Lung (tissue), 12 donors: Measurements from ENCODE around the gene KRTAP2-1. TPM values are rescaled to one million over a fixed set of nuclear protein-coding genes. Genes with fewer than 3 reads are reported as not detected.

ENCODE experiments used
- ATAC-seq: fragments of 200-7000 bp; cut with Tn5 transposase; one replicate; pipeline ENCODE4 v1.9.1; 2020; ENCODE audit warnings: moderate number of reproducible peaks; ENCODE audit not compliant: insufficient read depth, low FRiP score
- DNase-seq, 3 donors: peaks; one replicate each; pipeline ENCODE4 v3.0.0-alpha.2; 2013 to 2017
- H3K27ac ChIP-seq, 2 donors: one replicate each; pipeline ENCODE4 v1.5.1; 2013; ENCODE audit warnings: mild to moderate bottlenecking in 2 of 2, moderate library complexity in 2 of 2, control low read depth in 1 of 2, inconsistent platforms in 1 of 2, low read depth in 1 of 2, low read length in 1 of 2
- H3K27me3 ChIP-seq, 3 donors: one replicate each; pipeline ENCODE4 v1.5.1; 2013; ENCODE audit warnings: low read length in 2 of 3; ENCODE audit not compliant: control insufficient read depth in 3 of 3, insufficient read depth in 3 of 3
- H3K36me3 ChIP-seq, 4 donors: one replicate each; pipeline ENCODE4 v1.5.1; 2013; ENCODE audit warnings: low read length in 4 of 4, mild to moderate bottlenecking in 1 of 4, moderate library complexity in 1 of 4; ENCODE audit not compliant: control insufficient read depth in 4 of 4, insufficient read depth in 4 of 4
- H3K4me1 ChIP-seq, 5 donors: one replicate each; pipeline ENCODE4 v1.5.1; 2013; ENCODE audit warnings: low read length in 5 of 5, mild to moderate bottlenecking in 2 of 5, moderate library complexity in 1 of 5; ENCODE audit not compliant: control insufficient read depth in 5 of 5, insufficient read depth in 5 of 5
- H3K4me3 ChIP-seq: one replicate; pipeline ENCODE4 v1.5.1; 2013; ENCODE audit warnings: mild to moderate bottlenecking, control low read depth, moderate library complexity
- H3K9ac ChIP-seq, 2 donors: one replicate each; pipeline ENCODE4 v1.5.1; 2013; ENCODE audit warnings: low read length in 2 of 2, control low read depth in 1 of 2; ENCODE audit not compliant: insufficient read depth in 1 of 2
- H3K9me3 ChIP-seq, 4 donors: one replicate each; pipeline ENCODE4 v1.5.1; 2013; ENCODE audit warnings: low read length in 3 of 4, mild to moderate bottlenecking in 1 of 4, moderate library complexity in 1 of 4; ENCODE audit not compliant: control insufficient read depth in 4 of 4, insufficient read depth in 3 of 4
- CTCF ChIP-seq: IDR thresholded peaks from 2 replicates; pipeline ENCODE4 v1.5.1; 2012; ENCODE audit warnings: mild to moderate bottlenecking; ENCODE audit errors: control extremely low read depth, extremely low read depth
- WGBS, 2 donors: extraction: QIAGEN DNeasy Blood & Tissue Kit; methylation state at CpG; one replicate each; pipeline ENCODE4 v1.1.7; 2013; 5-methylcytosine and 5-hydroxymethylcytosine counted together
- polyA plus RNA-seq, 2 donors: library from polyadenylated mRNA; stranded (reverse); fragments of 200-250 nt; gene quantifications; one replicate each; pipeline ENCODE4 v1.2.1, GENCODE V29; 2013
- total RNA-seq, 2 donors: library from RNA; depleted of rRNA in 1 of 2; stranded (reverse); fragments of >200 nt in 1 of 2; gene quantifications; one replicate each; pipeline ENCODE4 v1.2.1, GENCODE V29; 2014 to 2021
- donor health status: control.
- donor health status: control.
- donor health status: Bipolar disorder and iron deficiency.
- donor health status: healthy.
- donor health status: DM: yes; HTN: yes; CAD: no.

Gene KRTAP2-1
- total and polyA plus RNA-seq, 4 donors, result not detected

- WGBS, 2 donors, result 70 to 82% methylated on average over 3 of the region's 3 CpGs
- H3K9ac ChIP-seq, result no peak overlapping the region
- no peak for ATAC-seq
- no peak overlapping the region for H3K27ac ChIP-seq
- no peaks in the 10 kb centered on the region for H3K36me3 ChIP-seq
- DNase-seq, result no peak
- H3K9me3 ChIP-seq, result peaks cover 0 to 4% (median 0%) of the 10 kb centered on the region in 4 donors
- no peak for TF ChIP-seq CTCF
- no peaks in the 10 kb centered on the region for H3K4me1 ChIP-seq
- no peak overlapping the region for H3K4me3 ChIP-seq
- no peaks in the 10 kb centered on the region for H3K27me3 ChIP-seq
Observed at GRCh38 chr17:41024697-41025096, 22.4 kb downstream of the KRTAP2-1 start.

- no peak for TF ChIP-seq CTCF
Observed at GRCh38 chr17:41020336-41020735, 26.8 kb downstream of the KRTAP2-1 start.

GRCh38 chr17:41019415-41019814 is 27.7 kb downstream of the KRTAP2-1 start:
- 94 to 96% methylated on average over 3 of the region's 3 CpGs for WGBS, 2 donors
- no peak for DNase-seq
- Histone ChIP-seq H3K9ac (no peak overlapping the region), H3K36me3 (no peaks in the 10 kb centered on the region), H3K9me3 (peaks cover 0 to 4% (median 1%) of the 10 kb centered on the region in 4 donors), H3K4me3 (no peak overlapping the region), H3K27me3 (no peaks in the 10 kb centered on the region), H3K27ac (no peak overlapping the region), H3K4me1 (no peaks in the 10 kb centered on the region)
- no peak for TF ChIP-seq CTCF
- ATAC-seq, result no peak

More at GRCh38 chr17:41020336-41020735, 26.8 kb downstream of the KRTAP2-1 start:
- peaks cover 0 to 4% (median 1%) of the 10 kb centered on the region in 4 donors for H3K9me3 ChIP-seq
- H3K9ac ChIP-seq, result no peak overlapping the region
- no peak overlapping the region for H3K4me3 ChIP-seq
- no peaks in the 10 kb centered on the region for H3K27me3 ChIP-seq
- ATAC-seq (no peak), DNase-seq (no peak)
- no peak overlapping the region for H3K27ac ChIP-seq
- H3K36me3 ChIP-seq, result no peaks in the 10 kb centered on the region
- H3K4me1 ChIP-seq, result no peaks in the 10 kb centered on the region

GRCh38 chr17:41018541-41018940 is 28.6 kb downstream of the KRTAP2-1 start:
- Histone ChIP-seq H3K36me3 (no peaks in the 10 kb centered on the region), H3K4me1 (no peaks in the 10 kb centered on the region), H3K9me3 (peaks cover 0 to 4% (median 1%) of the 10 kb centered on the region in 4 donors), H3K4me3 (no peak overlapping the region), H3K27ac (no peak overlapping the region), H3K27me3 (no peaks in the 10 kb centered on the region), H3K9ac (no peak overlapping the region)
- no peak for ATAC-seq
- no peak for TF ChIP-seq CTCF
- no peak for DNase-seq
- 29 to 73% methylated on average over 3 of the region's 3 CpGs for WGBS, 2 donors
